Large intestine (tissue), 3 donors: ENCODE measurements around the gene RABAC1. TPM values are rescaled to one million over a fixed set of nuclear protein-coding genes. Genes with fewer than 3 reads are reported as not detected.

Experiments used
- DNase-seq, 2 donors: peaks; one replicate each; pipeline versions ENCODE4 v3.0.0 to v3.0.0-alpha.2; 2013
- H3K27ac ChIP-seq: one replicate; pipeline ENCODE4 v1.5.1; 2013; ENCODE audit warnings: low read length
- H3K27me3 ChIP-seq: 2 replicates; pipeline ENCODE4 v1.6.1; 2013; ENCODE audit warnings: low read length; ENCODE audit not compliant: control insufficient read depth, insufficient read depth
- H3K36me3 ChIP-seq: 2 replicates; pipeline ENCODE4 v1.6.1; 2013; ENCODE audit warnings: low read length; ENCODE audit not compliant: control insufficient read depth, insufficient read depth
- H3K4me1 ChIP-seq: one replicate; pipeline ENCODE4 v1.6.1; 2013; ENCODE audit warnings: low read length; ENCODE audit not compliant: control insufficient read depth, insufficient read depth
- H3K4me3 ChIP-seq: one replicate; pipeline ENCODE4 v1.5.1; 2013; ENCODE audit warnings: low read length
- H3K9me3 ChIP-seq: one replicate; pipeline ENCODE4 v1.6.1; 2013; ENCODE audit warnings: mild to moderate bottlenecking, low read depth, low read length, moderate library complexity; ENCODE audit not compliant: control insufficient read depth
- WGBS: methylation state at CpG from one replicate; pipeline ENCODE4 v1.1.5; 2013; ENCODE audit warnings: low lambda C conversion rate; ENCODE audit not compliant: insufficient coverage; 5-methylcytosine and 5-hydroxymethylcytosine counted together
- polyA plus RNA-seq: library from polyadenylated mRNA; unstranded; fragments of 120-200 nt; gene quantifications from one replicate; pipeline ENCODE4 v1.2.1, GENCODE V29; 2013

RABAC1 gene
- polyA plus RNA-seq, 1 donor, result 82.4 TPM

DNA sequence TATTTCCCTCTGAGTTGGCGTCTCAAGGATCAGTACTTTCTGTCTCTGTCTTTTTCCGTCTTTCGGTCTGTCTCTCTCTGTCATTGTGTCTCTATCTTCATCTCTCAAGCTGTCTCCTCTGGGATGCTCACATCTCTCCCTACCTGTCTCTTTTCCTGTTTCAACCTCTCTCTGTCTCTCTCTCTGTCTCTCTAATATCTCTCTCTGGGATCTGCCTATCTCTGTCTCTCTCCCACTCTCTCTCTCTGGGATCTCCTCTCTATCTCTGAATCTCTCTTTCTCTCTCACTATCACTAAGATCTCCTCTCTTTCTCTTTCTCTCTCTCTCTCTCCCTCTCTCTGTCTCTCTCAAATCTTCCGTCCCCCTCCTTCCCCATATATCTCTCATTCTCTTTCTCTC, 30.9 kb upstream of the RABAC1 start:
- Histone ChIP-seq H3K36me3 (no peaks in the 10 kb centered on the region), H3K4me1 (no peaks in the 10 kb centered on the region), H3K9me3 (no peaks in the 10 kb centered on the region), H3K27ac (no peak overlapping the region), H3K4me3 (no peak overlapping the region), H3K27me3 (peaks cover 32% of the 10 kb centered on the region)
- DNase-seq, result no peak
- 77% methylated on average over 3 of the region's 4 CpGs for WGBS

DNA sequence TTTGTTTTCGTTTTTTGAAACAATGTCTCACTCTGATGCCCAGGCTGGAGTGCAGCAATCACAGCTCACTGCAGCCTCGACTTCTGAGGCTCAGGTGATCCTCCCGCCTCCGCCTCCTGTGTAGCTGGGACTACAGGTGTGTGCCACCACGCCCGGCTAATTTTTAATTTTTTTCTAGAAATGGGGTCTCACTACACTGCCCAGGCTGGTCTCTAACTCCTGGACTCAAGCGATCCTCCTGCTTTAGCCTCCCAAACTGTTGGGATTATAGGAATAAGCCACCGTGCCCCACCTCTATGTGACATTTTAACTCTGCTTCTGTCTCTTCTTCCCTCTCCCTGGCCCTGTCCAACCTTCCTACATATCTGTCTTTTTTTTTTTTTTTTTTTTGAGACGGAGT, 29.8 kb upstream of the RABAC1 start:
- 100% methylated on average over 1 of the region's 9 CpGs for WGBS

GRCh38 chr19:41987141-41987860, 28.2 kb upstream of the RABAC1 start:
- no peaks in the 10 kb centered on the region for H3K36me3 ChIP-seq
- DNase-seq, result no peak
- no CpG with 5 or more reads among the region's 10 CpGs for WGBS
- peaks cover 11% of the 10 kb centered on the region for H3K27me3 ChIP-seq
- no peak overlapping the region for H3K27ac ChIP-seq
- H3K4me3 ChIP-seq, result no peak overlapping the region
- no peaks in the 10 kb centered on the region for H3K9me3 ChIP-seq
- H3K4me1 ChIP-seq, result no peaks in the 10 kb centered on the region

More for the DNA sequence above, 29.8 kb upstream of the RABAC1 start:
- Histone ChIP-seq H3K9me3 (no peaks in the 10 kb centered on the region), H3K27ac (no peak overlapping the region), H3K27me3 (peaks cover 23% of the 10 kb centered on the region), H3K4me1 (no peaks in the 10 kb centered on the region), H3K4me3 (no peak overlapping the region), H3K36me3 (no peaks in the 10 kb centered on the region)
- no peak for DNase-seq

- Histone ChIP-seq H3K27ac (no peak overlapping the region), H3K9me3 (no peaks in the 10 kb centered on the region), H3K4me1 (no peaks in the 10 kb centered on the region), H3K4me3 (no peak overlapping the region), H3K36me3 (no peaks in the 10 kb centered on the region), H3K27me3 (no peaks in the 10 kb centered on the region)
- no peak for DNase-seq
- WGBS, result no CpG with 5 or more reads among the region's 17 CpGs
Observed at GRCh38 chr19:41984961-41985360, 25.8 kb upstream of the RABAC1 start.

- no peak overlapping the region for H3K27ac ChIP-seq
- no peak for DNase-seq
- no peaks in the 10 kb centered on the region for H3K4me1 ChIP-seq
- H3K4me3 ChIP-seq, result no peak overlapping the region
- H3K9me3 ChIP-seq, result no peaks in the 10 kb centered on the region
- H3K27me3 ChIP-seq, result no peaks in the 10 kb centered on the region
- WGBS, result no CpG with 5 or more reads among the region's 15 CpGs
- H3K36me3 ChIP-seq, result no peaks in the 10 kb centered on the region
Observed at GRCh38 chr19:41981724-41982123, 22.6 kb upstream of the RABAC1 start.

- no CpG with 5 or more reads among the region's 17 CpGs for WGBS
- Histone ChIP-seq H3K4me3 (no peak overlapping the region), H3K4me1 (no peaks in the 10 kb centered on the region), H3K36me3 (no peaks in the 10 kb centered on the region), H3K27me3 (no peaks in the 10 kb centered on the region), H3K27ac (no peak overlapping the region), H3K9me3 (no peaks in the 10 kb centered on the region)
- no peak for DNase-seq
Observed at GRCh38 chr19:41978470-41978869, 19.3 kb upstream of the RABAC1 start.

- Histone ChIP-seq H3K4me1 (no peaks in the 10 kb centered on the region), H3K9me3 (no peaks in the 10 kb centered on the region), H3K27me3 (no peaks in the 10 kb centered on the region), H3K36me3 (no peaks in the 10 kb centered on the region), H3K4me3 (no peak overlapping the region), H3K27ac (no peak overlapping the region)
- no peak for DNase-seq
- WGBS, result no CpG with 5 or more reads among the region's 22 CpGs
Observed at GRCh38 chr19:41977916-41978315, 18.8 kb upstream of the RABAC1 start.

DNA sequence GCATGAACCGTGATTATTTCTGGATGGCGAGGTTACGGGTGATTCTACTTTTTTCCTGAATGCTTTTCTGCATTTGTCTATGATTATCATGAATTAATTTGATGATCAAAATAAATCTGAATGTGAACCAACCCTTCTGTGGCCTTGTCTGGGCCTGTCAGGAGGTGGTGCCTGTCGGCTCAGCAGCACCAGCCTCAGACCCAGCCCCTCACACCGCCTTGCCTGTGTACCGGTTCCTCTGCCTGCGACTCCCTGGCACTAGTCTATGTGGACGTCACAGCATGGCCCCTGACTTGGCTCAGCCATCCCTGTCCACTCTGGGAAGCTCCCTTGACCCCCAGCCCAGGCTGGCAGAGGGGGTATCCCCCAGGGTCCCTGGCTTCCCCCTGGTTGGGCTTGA, 15.5 kb upstream of the RABAC1 start:
- Histone ChIP-seq H3K36me3 (no peaks in the 10 kb centered on the region), H3K4me3 (no peak overlapping the region), H3K27me3 (no peaks in the 10 kb centered on the region), H3K27ac (no peak overlapping the region), H3K9me3 (no peaks in the 10 kb centered on the region), H3K4me1 (no peaks in the 10 kb centered on the region)
- DNase-seq, result no peak
- 93% methylated on average over 2 of the region's 8 CpGs for WGBS

- Histone ChIP-seq H3K27ac (no peak overlapping the region), H3K36me3 (no peaks in the 10 kb centered on the region), H3K9me3 (no peaks in the 10 kb centered on the region), H3K4me3 (no peak overlapping the region), H3K27me3 (no peaks in the 10 kb centered on the region), H3K4me1 (peaks cover 8% of the 10 kb centered on the region)
- no CpG with 5 or more reads among the region's 11 CpGs for WGBS
- no peak for DNase-seq
Observed at GRCh38 chr19:41971363-41971762, 12.2 kb upstream of the RABAC1 start.

DNA sequence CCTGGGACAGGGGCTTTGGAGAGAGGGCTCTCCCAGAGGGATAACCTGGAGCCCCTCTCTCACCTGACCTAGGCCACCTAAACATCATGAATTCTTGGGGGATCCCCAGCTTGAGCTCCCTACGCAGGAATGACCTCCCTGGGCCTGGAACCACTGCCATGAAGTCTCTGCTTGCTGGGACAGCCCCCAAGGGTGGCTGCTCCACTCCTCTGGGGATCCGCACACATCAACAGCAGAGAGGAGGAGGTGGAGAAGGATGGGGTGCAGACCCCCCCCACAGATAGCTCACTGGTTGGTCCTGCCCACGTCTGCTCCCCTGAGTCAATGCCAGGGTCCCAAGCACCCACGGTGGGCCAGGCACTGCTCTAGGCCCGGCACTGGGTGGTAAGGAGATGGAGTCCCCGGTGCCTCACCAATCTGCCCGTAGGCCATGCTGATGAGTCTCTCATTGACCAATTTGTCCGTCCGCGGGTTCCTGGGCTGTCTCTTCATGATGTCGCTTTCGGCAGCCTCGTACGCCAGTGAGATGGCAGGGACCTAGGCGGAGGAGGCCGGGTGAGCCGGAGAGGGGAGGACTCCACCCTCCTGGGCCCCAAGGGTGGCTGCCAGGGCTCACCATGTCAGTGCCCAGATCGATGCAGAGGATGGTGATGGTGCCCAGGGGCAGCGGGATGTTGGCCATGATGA, 10.8 kb upstream of the RABAC1 start:
- peaks cover 8% of the 10 kb centered on the region for H3K4me1 ChIP-seq
- no peak overlapping the region for H3K27ac ChIP-seq
- no peak for DNase-seq
- no peaks in the 10 kb centered on the region for H3K27me3 ChIP-seq
- H3K4me3 ChIP-seq, result no peak overlapping the region
- no peaks in the 10 kb centered on the region for H3K9me3 ChIP-seq
- no peaks in the 10 kb centered on the region for H3K36me3 ChIP-seq
- no CpG with 5 or more reads among the region's 19 CpGs for WGBS
